HG02938 (cell line): ENCODE results near the gene PGAP1.

Experiments used
- ATAC-seq: cut with Tn5 transposase; IDR thresholded peaks from one replicate; pipeline ENCODE4 v1.9.1; 2021; ENCODE audit warnings: mild to moderate bottlenecking, moderate library complexity; ENCODE audit not compliant: unreplicated experiment

PGAP1 gene

GRCh38 chr2:196808083-196808665 is 118.3 kb downstream of the PGAP1 start:
- no peak for ATAC-seq

- no peak for ATAC-seq
Observed at GRCh38 chr2:196804381-196804780, 122.1 kb downstream of the PGAP1 start.

DNA sequence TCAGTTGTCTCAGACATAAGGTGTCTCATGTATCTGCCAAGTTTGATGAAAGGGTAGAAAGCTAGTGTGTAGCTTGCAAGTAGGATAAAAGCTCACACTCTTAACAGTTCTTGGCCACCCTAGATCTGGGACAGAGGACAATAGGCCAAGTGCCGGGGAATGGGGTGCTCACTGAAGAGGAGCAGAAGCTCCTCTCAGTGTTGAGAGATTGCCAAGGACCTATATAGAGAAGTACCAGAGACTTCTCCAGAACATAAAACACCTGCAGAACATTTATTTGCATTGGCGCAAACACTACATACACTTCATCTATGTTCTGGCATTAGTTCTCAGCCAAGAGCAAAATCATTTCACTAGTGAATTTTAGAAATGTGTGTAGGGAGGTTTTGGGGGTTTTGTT is 124.1 kb downstream of the PGAP1 start:
- no peak for ATAC-seq

GRCh38 chr2:196801674-196802261 is 124.7 kb downstream of the PGAP1 start:
- no peak for ATAC-seq

DNA sequence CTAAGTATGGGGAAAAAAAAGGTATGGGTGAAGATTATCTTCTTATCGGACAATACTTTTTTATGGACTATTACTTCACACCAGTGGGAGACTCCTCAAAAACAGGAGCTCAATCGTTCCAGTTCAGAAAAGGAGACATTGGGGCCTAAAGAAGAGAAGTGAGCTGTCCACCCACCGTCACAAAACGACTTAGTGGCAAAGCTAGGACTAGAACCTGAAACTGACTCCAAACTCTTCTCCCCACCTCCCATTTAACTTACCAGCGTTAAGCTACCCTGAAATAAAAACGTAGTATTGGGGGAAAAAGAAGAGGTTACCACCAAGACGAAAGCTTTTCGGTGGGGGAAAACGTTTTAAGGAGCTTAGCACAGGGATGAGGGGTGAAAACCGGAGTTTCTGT is 127.5 kb downstream of the PGAP1 start:
- ATAC-seq: no peak

GRCh38 chr2:196792865-196793264 is 133.6 kb downstream of the PGAP1 start:
- ATAC-seq: no peak

- ATAC-seq: peak; percentile 52
Observed at GRCh38 chr2:196783431-196784094, 142.9 kb downstream of the PGAP1 start.
